ENCODE measurements around the gene TIMM10. TPM values are rescaled to one million over a fixed set of nuclear protein-coding genes. Genes with fewer than 3 reads are reported as not detected.

TIMM10 gene
- total RNA-seq: 64.8 TPM
- long read RNA-seq, transcript TIMM10-201 (3 exons, 680 nt): major isoform, 24 of 26 reads
- long read RNA-seq, partial matches to known transcripts: 0 of 26 reads
- long read RNA-seq, other reads (novel, unspliced or antisense): 2 of 26 reads

- peak; percentile 99 for ATAC-seq (ENCODE audit: poor library complexity)
- intact Hi-C loops (cut with DNase I): no loop called here
- peak; percentile 97 for DNase-seq
These were observed at the start of gene TIMM10 for GRCh38 chr11:57530596-57531507. TSS of gene TIMM10 (minus strand) at chr11:57530754. CDS start at chr11:57530189, 565 bp downstream.

- intact Hi-C loops (cut with DNase I): no loop called here
- ATAC-seq (ENCODE audit: poor library complexity) (no peak), DNase-seq (no peak)
These were observed 43.5 kb upstream of the TIMM10 start for GRCh38 chr11:57574061-57574460.

GRCh38 chr11:57571606-57572005 lies 41.1 kb upstream of the TIMM10 start:
- intact Hi-C loops (cut with DNase I): no loop called here
- no peak for DNase-seq
- ATAC-seq (ENCODE audit: poor library complexity): no peak

GRCh38 chr11:57568330-57568766 lies 37.8 kb upstream of the TIMM10 start:
- DNase-seq (no peak), ATAC-seq (ENCODE audit: poor library complexity) (no peak)
- intact Hi-C loops (cut with DNase I): loop anchor here (2.0 kb wide), 1 partner anchor 72 kb away; no protein-coding TSS in a partner anchor

- intact Hi-C loops (cut with DNase I): loop anchor here (2.0 kb wide), 1 partner anchor 73 kb away; no protein-coding TSS in a partner anchor
- DNase-seq (peak; percentile 91), ATAC-seq (ENCODE audit: poor library complexity) (peak; percentile 87)
These were observed 37.2 kb upstream of the TIMM10 start, which contains the start of gene UBE2L6 for GRCh38 chr11:57567515-57568329. TSS of gene UBE2L6 (minus strand) at chr11:57567672. CDS start at chr11:57567611, 61 bp downstream.

- intact Hi-C loops (cut with DNase I): no loop called here
- ATAC-seq (ENCODE audit: poor library complexity) (peak; percentile 18), DNase-seq (no peak)
These were observed 36.5 kb upstream of the TIMM10 start for GRCh38 chr11:57566905-57567514.

GRCh38 chr11:57566005-57566904 lies 35.7 kb upstream of the TIMM10 start:
- no peak for DNase-seq
- peak; percentile 51 for ATAC-seq (ENCODE audit: poor library complexity)
- intact Hi-C loops (cut with DNase I): no loop called here

GRCh38 chr11:57562596-57562995 lies 32.0 kb upstream of the TIMM10 start:
- intact Hi-C loops (cut with DNase I): no loop called here
- no peak for DNase-seq
- no peak for ATAC-seq (ENCODE audit: poor library complexity)

- ATAC-seq (ENCODE audit: poor library complexity) (no peak), DNase-seq (no peak)
- intact Hi-C loops (cut with DNase I): no loop called here
These were observed 29.6 kb upstream of the TIMM10 start for GRCh38 chr11:57560146-57560545.

GRCh38 chr11:57556041-57556440 lies 25.5 kb upstream of the TIMM10 start:
- DNase-seq (no peak), ATAC-seq (ENCODE audit: poor library complexity) (no peak)
- intact Hi-C loops (cut with DNase I): no loop called here

- DNase-seq (no peak), ATAC-seq (ENCODE audit: poor library complexity) (no peak)
- intact Hi-C loops (cut with DNase I): no loop called here
These were observed 24.8 kb upstream of the TIMM10 start for GRCh38 chr11:57555393-57555792.

- DNase-seq: no peak
- intact Hi-C loops (cut with DNase I): no loop called here
- ATAC-seq (ENCODE audit: poor library complexity): no peak
These were observed 21.9 kb upstream of the TIMM10 start for GRCh38 chr11:57552479-57552878.

- DNase-seq (no peak), ATAC-seq (ENCODE audit: poor library complexity) (no peak)
- intact Hi-C loops (cut with DNase I): no loop called here
These were observed 21.4 kb upstream of the TIMM10 start for GRCh38 chr11:57551941-57552340.

- no peak for DNase-seq
- no peak for ATAC-seq (ENCODE audit: poor library complexity)
- intact Hi-C loops (cut with DNase I): no loop called here
These were observed 19.4 kb upstream of the TIMM10 start for GRCh38 chr11:57549983-57550382.

GRCh38 chr11:57547854-57548377 lies 17.4 kb upstream of the TIMM10 start:
- intact Hi-C loops (cut with DNase I): no loop called here
- DNase-seq: no peak
- no peak for ATAC-seq (ENCODE audit: poor library complexity)

- no peak for DNase-seq
- no peak for ATAC-seq (ENCODE audit: poor library complexity)
- intact Hi-C loops (cut with DNase I): no loop called here
These were observed 16.4 kb upstream of the TIMM10 start for GRCh38 chr11:57546869-57547475.

GRCh38 chr11:57546451-57546850 lies 15.9 kb upstream of the TIMM10 start:
- intact Hi-C loops (cut with DNase I): no loop called here
- ATAC-seq (ENCODE audit: poor library complexity): no peak

More at GRCh38 chr11:57546451-57546850, 15.9 kb upstream of the TIMM10 start:
- DNase-seq: no peak
